ENCODE measurements around the gene TUBAL3. TPM values are rescaled to one million over a fixed set of nuclear protein-coding genes. Genes with fewer than 3 reads are reported as not detected.

The TUBAL3 gene
- total RNA-seq, 4 donors from 2014 or later = 0.36 to 1.7 TPM; not detected in 2

- Histone ChIP-seq H3K9me3 (no peaks in the 10 kb centered on the region), H3K27me3 (peaks cover 13% of the 10 kb centered on the region), H3K4me3 (no peak overlapping the region), H3K4me1 (no peaks in the 10 kb centered on the region), H3K36me3 (no peaks in the 10 kb centered on the region), H3K27ac (no peak overlapping the region)
- 66% methylated on average over 16 of the region's 16 CpGs for WGBS
- TF ChIP-seq POLR2AphosphoS5 (IDR thresholded peaks at IDR 0.05) = no peak
- TF ChIP-seq, protein P1, sequence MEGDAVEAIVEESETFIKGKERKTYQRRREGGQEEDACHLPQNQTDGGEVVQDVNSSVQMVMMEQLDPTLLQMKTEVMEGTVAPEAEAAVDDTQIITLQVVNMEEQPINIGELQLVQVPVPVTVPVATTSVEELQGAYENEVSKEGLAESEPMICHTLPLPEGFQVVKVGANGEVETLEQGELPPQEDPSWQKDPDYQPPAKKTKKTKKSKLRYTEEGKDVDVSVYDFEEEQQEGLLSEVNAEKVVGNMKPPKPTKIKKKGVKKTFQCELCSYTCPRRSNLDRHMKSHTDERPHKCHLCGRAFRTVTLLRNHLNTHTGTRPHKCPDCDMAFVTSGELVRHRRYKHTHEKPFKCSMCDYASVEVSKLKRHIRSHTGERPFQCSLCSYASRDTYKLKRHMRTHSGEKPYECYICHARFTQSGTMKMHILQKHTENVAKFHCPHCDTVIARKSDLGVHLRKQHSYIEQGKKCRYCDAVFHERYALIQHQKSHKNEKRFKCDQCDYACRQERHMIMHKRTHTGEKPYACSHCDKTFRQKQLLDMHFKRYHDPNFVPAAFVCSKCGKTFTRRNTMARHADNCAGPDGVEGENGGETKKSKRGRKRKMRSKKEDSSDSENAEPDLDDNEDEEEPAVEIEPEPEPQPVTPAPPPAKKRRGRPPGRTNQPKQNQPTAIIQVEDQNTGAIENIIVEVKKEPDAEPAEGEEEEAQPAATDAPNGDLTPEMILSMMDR (IDR thresholded peaks at IDR 0.05) = no peak
- no peak for TF ChIP-seq EP300 (IDR thresholded peaks at IDR 0.05)
- no peak for TF ChIP-seq POLR2A (IDR thresholded peaks at IDR 0.05)
- no peak for DNase-seq (ENCODE audit: low spot score in 2 of 2)
These were observed 35.1 kb downstream of the TUBAL3 start for GRCh38 chr10:5369362-5370158.

- H3K36me3 ChIP-seq = no peaks in the 10 kb centered on the region
- no peak for DNase-seq (ENCODE audit: low spot score in 2 of 2)
- H3K4me1 ChIP-seq = no peaks in the 10 kb centered on the region
- WGBS = 47% methylated on average over 5 of the region's 5 CpGs
- no peak overlapping the region for H3K4me3 ChIP-seq
- peaks cover 32% of the 10 kb centered on the region for H3K27me3 ChIP-seq
- no peak for TF ChIP-seq POLR2A (IDR thresholded peaks at IDR 0.05)
- TF ChIP-seq POLR2AphosphoS5 (IDR thresholded peaks at IDR 0.05) = no peak
- TF ChIP-seq, protein P1 (IDR thresholded peaks at IDR 0.05) = no peak
- TF ChIP-seq EP300 (IDR thresholded peaks at IDR 0.05) = no peak
- H3K27ac ChIP-seq = no peak overlapping the region
- no peaks in the 10 kb centered on the region for H3K9me3 ChIP-seq
These were observed 38.7 kb downstream of the TUBAL3 start for GRCh38 chr10:5365928-5366327.

DNA sequence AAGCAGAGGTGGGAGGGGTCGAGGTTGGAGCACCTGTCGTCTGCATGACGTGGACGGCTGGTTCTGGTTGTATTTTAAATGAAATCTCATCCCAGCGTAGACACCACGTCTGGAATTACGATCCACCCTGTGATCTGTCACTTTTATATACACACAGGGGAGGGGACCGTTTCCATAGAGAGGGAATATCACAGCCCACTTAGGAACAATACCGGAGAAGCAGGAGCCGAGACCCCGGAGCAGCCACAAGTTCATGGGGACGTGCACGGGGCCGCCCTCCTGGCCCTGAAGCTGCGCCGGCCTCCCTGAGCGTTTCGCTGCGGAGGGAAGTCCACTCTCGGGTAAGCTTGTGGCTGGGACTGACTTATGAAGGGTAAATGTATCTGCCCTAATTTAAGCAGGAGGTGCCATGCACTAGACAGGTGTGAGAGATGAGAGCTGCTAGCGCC lies 39.7 kb downstream of the TUBAL3 start, which contains the start of gene UCN3:
Gene UCN3, plus strand, starts transcription at position 77 of the 449 bp plus-strand sequence. CDS start 8,755 bp downstream, outside the sequence.
- TF ChIP-seq POLR2A (IDR thresholded peaks at IDR 0.05) = no peak
- TF ChIP-seq POLR2AphosphoS5 (IDR thresholded peaks at IDR 0.05) = no peak
- TF ChIP-seq, protein P1 (IDR thresholded peaks at IDR 0.05) = no peak
- TF ChIP-seq EP300 (IDR thresholded peaks at IDR 0.05) = no peak
- Histone ChIP-seq H3K27ac (no peak within 1 kb of the TSS), H3K36me3 (no peaks in the 10 kb centered on the region), H3K4me3 (no peak within 1 kb of the TSS), H3K4me1 (no peaks in the 10 kb centered on the region), H3K9me3 (no peaks in the 10 kb centered on the region), H3K27me3 (peaks cover 32% of the 10 kb centered on the region)
- 72% methylated on average over 20 of the region's 21 CpGs for WGBS
- DNase-seq (ENCODE audit: low spot score in 2 of 2) = no peak

DNA sequence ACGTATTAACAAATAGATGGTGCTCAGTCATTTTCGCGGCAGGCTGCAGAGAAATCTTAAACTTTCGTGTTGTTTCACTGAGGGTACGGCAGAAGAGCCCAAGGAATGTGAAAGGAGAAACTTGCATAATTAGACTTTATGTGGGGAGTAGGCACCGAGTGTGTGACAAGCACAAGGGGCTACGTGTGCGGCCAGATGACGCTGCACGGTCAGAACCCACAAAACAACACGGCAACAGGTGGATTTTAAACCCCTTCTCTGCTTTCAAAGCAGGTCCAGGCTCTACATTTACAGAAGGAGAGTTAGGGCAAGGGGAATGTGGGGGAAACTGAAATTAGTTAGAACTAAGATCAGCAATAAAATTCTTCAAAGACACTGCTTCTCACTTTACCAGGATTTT lies 40.3 kb downstream of the TUBAL3 start:
- Histone ChIP-seq H3K9me3 (no peaks in the 10 kb centered on the region), H3K4me3 (no peak overlapping the region), H3K27me3 (peaks cover 32% of the 10 kb centered on the region), H3K27ac (no peak overlapping the region), H3K36me3 (no peaks in the 10 kb centered on the region), H3K4me1 (no peaks in the 10 kb centered on the region)
- 81% methylated on average over 11 of the region's 11 CpGs for WGBS
- DNase-seq (ENCODE audit: low spot score in 2 of 2) = no peak
- TF ChIP-seq, protein P1 (IDR thresholded peaks at IDR 0.05) = no peak
- TF ChIP-seq EP300 (IDR thresholded peaks at IDR 0.05) = no peak
- no peak for TF ChIP-seq POLR2A (IDR thresholded peaks at IDR 0.05)
- TF ChIP-seq POLR2AphosphoS5 (IDR thresholded peaks at IDR 0.05) = no peak

DNA sequence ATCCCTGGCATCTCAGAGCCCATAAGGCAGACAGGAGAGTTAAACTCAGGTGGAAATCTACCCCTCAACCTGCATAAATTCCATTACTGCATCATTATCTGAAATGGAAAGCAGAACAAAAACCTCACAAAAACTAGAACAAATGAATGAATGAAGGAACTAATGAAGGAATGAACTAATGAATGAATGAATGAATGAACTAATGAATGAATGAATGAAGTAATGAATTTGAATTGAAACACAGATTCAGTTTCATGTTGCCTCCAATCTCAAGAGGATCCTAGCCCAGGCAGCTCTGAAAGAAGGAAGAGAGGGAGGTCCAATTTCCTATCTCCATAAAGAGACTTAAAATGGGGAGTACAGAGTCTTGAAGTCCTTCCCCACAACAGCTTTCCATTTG lies 41.8 kb downstream of the TUBAL3 start:
- H3K9me3 ChIP-seq = no peaks in the 10 kb centered on the region
- no peaks in the 10 kb centered on the region for H3K4me1 ChIP-seq
- no peak overlapping the region for H3K4me3 ChIP-seq
- peaks cover 32% of the 10 kb centered on the region for H3K27me3 ChIP-seq
- TF ChIP-seq EP300 (IDR thresholded peaks at IDR 0.05) (no peak), POLR2A (IDR thresholded peaks at IDR 0.05) (no peak), POLR2AphosphoS5 (IDR thresholded peaks at IDR 0.05) (no peak)
- TF ChIP-seq, protein P1 (IDR thresholded peaks at IDR 0.05) = no peak
- H3K36me3 ChIP-seq = no peaks in the 10 kb centered on the region
- no peak overlapping the region for H3K27ac ChIP-seq
- no peak for DNase-seq (ENCODE audit: low spot score in 2 of 2)

Measured in suprapubic skin (tissue), 4 donors.